Liver (tissue), 3 donors: Measurements from ENCODE around the gene SYNM.

Experiments
- CTCF ChIP-seq: fragments of 150-350 bp; IDR thresholded peaks from 2 replicates; pipeline ENCODE4 v1.5.1; 2017; ENCODE audit warnings: improper control_type of control experiment, low read depth, low read length; ENCODE audit not compliant: missing input control
- JUND ChIP-seq, 2 donors: IDR thresholded peaks; 2 replicates each; pipeline ENCODE4 v1.6.1; 2016; ENCODE audit warnings: antibody characterized with exemption in 2 of 2
- TF ChIP-seq, protein P1 (sequence below): IDR thresholded peaks from 2 replicates; pipeline ENCODE4 v1.6.1; 2016; ENCODE audit warnings: antibody characterized with exemption
- donor health status: healthy.
- donor health status: healthy.

GRCh38 chr15:99103279-99103678 lies 1.6 kb upstream of the SYNM start:
- TF ChIP-seq, protein P1, sequence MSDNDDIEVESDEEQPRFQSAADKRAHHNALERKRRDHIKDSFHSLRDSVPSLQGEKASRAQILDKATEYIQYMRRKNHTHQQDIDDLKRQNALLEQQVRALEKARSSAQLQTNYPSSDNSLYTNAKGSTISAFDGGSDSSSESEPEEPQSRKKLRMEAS = no peak
- TF ChIP-seq JUND (IDR thresholded peaks at IDR 0.05) = no peak
- no peak for TF ChIP-seq CTCF
